Endodermal cell (in vitro differentiated cells): ENCODE measurements around the gene ILKAP. TPM values are rescaled to one million over a fixed set of nuclear protein-coding genes. Genes with fewer than 3 reads are reported as not detected.

Experiments
- DNase-seq: peaks from one replicate; pipeline ENCODE4 v3.0.0-alpha.2; 2017
- H3K27ac ChIP-seq: 2 replicates; pipeline ENCODE4 v1.5.1; 2013; ENCODE audit warnings: mild to moderate bottlenecking, low read depth, low read length, moderate library complexity
- H3K27me3 ChIP-seq: 2 replicates; pipeline ENCODE4 v1.6.1; 2013; ENCODE audit warnings: mild to moderate bottlenecking, low read length, moderate library complexity; ENCODE audit not compliant: insufficient read depth, control insufficient read depth, poor library complexity, severe bottlenecking
- H3K36me3 ChIP-seq: 2 replicates; pipeline ENCODE4 v1.7.0; 2013; ENCODE audit warnings: mild to moderate bottlenecking, low read length, moderate library complexity; ENCODE audit not compliant: control insufficient read depth, insufficient read depth
- H3K4me1 ChIP-seq: one replicate; pipeline ENCODE4 v1.7.0; 2013; ENCODE audit warnings: low read length; ENCODE audit not compliant: control insufficient read depth, insufficient read depth
- H3K4me3 ChIP-seq: 2 replicates; pipeline ENCODE4 v1.5.1; 2013; ENCODE audit warnings: mild to moderate bottlenecking, low read length, moderate library complexity
- H3K9ac ChIP-seq: 2 replicates; pipeline ENCODE4 v1.6.1; 2013; ENCODE audit warnings: mild to moderate bottlenecking, low read length, moderate library complexity; ENCODE audit not compliant: poor library complexity, severe bottlenecking; ENCODE audit errors: extremely low read depth
- H3K9me3 ChIP-seq: 2 replicates; pipeline ENCODE4 v1.6.1; 2013; ENCODE audit warnings: mild to moderate bottlenecking, low read length, moderate library complexity; ENCODE audit not compliant: control insufficient read depth
- H3K27ac Mint-ChIP-seq: 2 replicates; pipeline ENCODE4 v1.8.0; 2020; ENCODE audit warnings: mixed read lengths
- H3K27me3 Mint-ChIP-seq: 2 replicates; pipeline ENCODE4 v1.8.0; 2021; ENCODE audit warnings: mild to moderate bottlenecking, mixed read lengths; ENCODE audit not compliant: insufficient read depth
- H3K36me3 Mint-ChIP-seq: 2 replicates; pipeline ENCODE4 v1.8.0; 2020; ENCODE audit warnings: low read depth, mixed read lengths
- H3K4me1 Mint-ChIP-seq: 2 replicates; pipeline ENCODE4 v1.8.0; 2020; ENCODE audit warnings: mixed read lengths
- H3K4me3 Mint-ChIP-seq: 2 replicates; pipeline ENCODE4 v1.8.0; 2020; ENCODE audit warnings: mild to moderate bottlenecking, moderate library complexity, mixed read lengths
- H3K9me3 Mint-ChIP-seq: 2 replicates; pipeline ENCODE4 v1.8.0; 2020; ENCODE audit warnings: mild to moderate bottlenecking, mixed read lengths
- CTCF ChIP-seq: fragments of 200-600 bp; sonication (generic); conservative IDR thresholded peaks from 2 replicates; pipeline ENCODE4 v1.5.0; 2021; ENCODE audit warnings: antibody characterized with exemption, mild to moderate bottlenecking
- WGBS, 2 experiments: methylation state at CpG; one replicate each; pipeline versions ENCODE4 v1.1.5 to v1.1.7; 2013; ENCODE audit warnings: missing lambda C conversion rate in 2 of 2, mixed read lengths in 1 of 2; ENCODE audit not compliant: insufficient coverage in 1 of 2, insufficient read length in 1 of 2; 5-methylcytosine and 5-hydroxymethylcytosine counted together
- total RNA-seq, 2 donors: library from RNA; stranded (reverse); fragmentation: NEBNext Ultra II Directional in 1 of 2; extraction: Animal tissue kit (Norgen Biotek cat#: 25700) in 1 of 2; gene quantifications; 2 replicates in 1 of 2; 3 replicates in 1 of 2; pipeline ENCODE4 v1.2.1, GENCODE V29; 2021

Gene ILKAP
- total RNA-seq, 2 donors from 2014 or later = 40.9 to 46.4 TPM

GRCh38 chr2:238180554-238180953, 22.9 kb downstream of the ILKAP start:
- WGBS, 2 experiments = 95 to 100% methylated on average over 3 to 5 of the region's 5 CpGs
- Mint-ChIP-seq H3K4me3 (no peak overlapping the region), H3K27me3 (no peaks in the 10 kb centered on the region), H3K27ac (no peak overlapping the region), H3K4me1 (peaks cover 6% of the 10 kb centered on the region), H3K9me3 (no peaks in the 10 kb centered on the region), H3K36me3 (peaks cover 85% of the 10 kb centered on the region)
- no peak overlapping the region for H3K4me3 ChIP-seq
- no peak overlapping the region for H3K27ac ChIP-seq
- H3K9ac ChIP-seq = no peak overlapping the region
- peaks cover 89% of the 10 kb centered on the region for H3K36me3 ChIP-seq
- no peaks in the 10 kb centered on the region for H3K27me3 ChIP-seq
- no peak for TF ChIP-seq CTCF
- H3K9me3 ChIP-seq = no peaks in the 10 kb centered on the region
- DNase-seq = no peak
- no peaks in the 10 kb centered on the region for H3K4me1 ChIP-seq

GRCh38 chr2:238176613-238177012, 26.9 kb downstream of the ILKAP start:
- no peak overlapping the region for H3K4me3 ChIP-seq
- TF ChIP-seq CTCF = no peak
- Mint-ChIP-seq H3K4me3 (no peak overlapping the region), H3K9me3 (no peaks in the 10 kb centered on the region), H3K27ac (no peak overlapping the region), H3K36me3 (peaks cover 72% of the 10 kb centered on the region), H3K4me1 (peaks cover 6% of the 10 kb centered on the region), H3K27me3 (no peaks in the 10 kb centered on the region)
- no peaks in the 10 kb centered on the region for H3K9me3 ChIP-seq
- peaks cover 88% of the 10 kb centered on the region for H3K36me3 ChIP-seq
- no peaks in the 10 kb centered on the region for H3K27me3 ChIP-seq
- H3K27ac ChIP-seq = no peak overlapping the region
- no peaks in the 10 kb centered on the region for H3K4me1 ChIP-seq
- no peak overlapping the region for H3K9ac ChIP-seq
- DNase-seq = no peak

- H3K4me1 ChIP-seq = no peaks in the 10 kb centered on the region
- Mint-ChIP-seq H3K4me1 (peaks cover 6% of the 10 kb centered on the region), H3K4me3 (no peak overlapping the region), H3K27me3 (no peaks in the 10 kb centered on the region), H3K27ac (no peak overlapping the region), H3K9me3 (no peaks in the 10 kb centered on the region), H3K36me3 (peaks cover 69% of the 10 kb centered on the region)
- TF ChIP-seq CTCF = no peak
- H3K36me3 ChIP-seq = peaks cover 88% of the 10 kb centered on the region
- H3K27me3 ChIP-seq = no peaks in the 10 kb centered on the region
- H3K4me3 ChIP-seq = no peak overlapping the region
- DNase-seq = no peak
- no peaks in the 10 kb centered on the region for H3K9me3 ChIP-seq
- WGBS, 2 experiments = 92 to 100% methylated on average over 2 to 3 of the region's 3 CpGs
- H3K27ac ChIP-seq = no peak overlapping the region
- no peak overlapping the region for H3K9ac ChIP-seq
Observed at GRCh38 chr2:238174701-238175100, 28.8 kb downstream of the ILKAP start.
